Measurements from ENCODE around the gene STRA6.

The STRA6 gene

DNA sequence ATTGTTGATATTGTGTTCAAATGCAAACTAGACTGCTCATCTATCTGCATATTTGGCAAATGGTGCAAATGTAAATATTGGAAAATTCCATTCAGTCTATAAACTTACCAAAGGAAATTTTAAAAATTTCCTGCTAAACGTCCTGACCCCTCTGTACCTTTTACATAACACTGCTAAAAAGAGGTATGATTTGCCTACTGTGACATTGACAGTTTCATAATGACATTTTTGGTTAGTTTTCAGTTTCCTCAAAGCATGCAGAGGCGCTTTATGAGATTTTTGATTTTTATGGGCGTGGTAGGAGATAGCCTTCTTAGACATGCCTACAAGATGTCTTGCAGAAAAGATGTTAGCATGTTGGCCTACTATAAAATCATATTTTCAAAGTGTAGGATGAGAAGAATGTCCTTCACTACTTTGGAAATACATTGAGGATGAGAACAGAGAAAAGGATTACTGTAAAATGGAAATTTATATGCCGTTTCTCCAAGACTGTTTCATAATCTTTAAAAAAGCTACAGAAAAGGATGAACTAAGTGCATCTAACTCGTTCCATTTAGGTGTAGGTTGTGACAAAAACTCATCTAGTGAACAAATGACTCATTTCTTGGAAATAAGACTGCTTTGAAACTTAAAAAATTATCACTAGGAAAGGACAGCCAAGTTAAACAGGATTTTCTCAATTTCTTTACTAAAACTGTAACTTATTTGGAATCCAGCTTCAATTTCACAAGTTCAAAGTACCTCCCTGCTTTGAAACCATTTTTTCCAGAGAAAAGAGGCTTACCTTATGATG, 43.5 kb downstream of the STRA6 start:
- DNase-seq, result no peak

GRCh38 chr15:74157868-74158827, 44.4 kb downstream of the STRA6 start:
- DNase-seq, result no peak

DNA sequence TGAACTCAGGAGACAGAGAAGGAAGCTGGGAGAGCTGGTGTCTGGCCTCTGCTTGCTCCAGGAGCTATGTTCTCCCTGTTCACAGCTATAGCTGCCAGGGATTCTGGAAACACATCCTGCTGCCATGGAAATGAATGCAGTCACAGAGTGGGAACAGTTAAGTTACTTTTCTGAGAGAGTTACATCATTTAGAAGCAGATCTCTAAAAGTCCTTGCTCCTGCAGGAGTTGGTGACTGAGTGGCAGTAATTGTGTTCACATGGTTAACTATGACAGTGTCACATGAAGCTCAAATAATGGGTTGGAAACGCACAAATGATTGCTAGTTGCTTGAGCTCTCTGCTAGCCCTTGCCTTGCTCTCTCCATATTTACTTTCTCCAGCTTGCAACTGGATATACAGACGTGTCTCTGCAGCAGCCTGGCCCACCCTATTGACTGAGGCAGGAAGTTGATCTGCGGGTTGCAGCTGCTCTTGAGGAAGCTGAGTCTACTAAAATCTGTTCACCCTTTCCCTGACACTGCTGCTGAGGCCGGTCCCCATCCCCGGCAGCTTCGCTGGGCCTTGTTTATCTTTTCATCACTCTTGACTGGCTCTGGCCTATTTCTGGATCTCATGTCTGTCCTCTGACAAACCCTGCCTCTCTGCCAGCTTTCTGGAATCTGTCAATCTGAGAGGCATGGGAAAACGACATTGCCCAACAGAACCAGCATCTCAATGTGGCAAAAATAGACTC, 45.7 kb downstream of the STRA6 start:
- DNase-seq, result no peak

- no peak for DNase-seq
Observed at GRCh38 chr15:74155766-74156417, 46.7 kb downstream of the STRA6 start.

- no peak for DNase-seq
Observed at GRCh38 chr15:74147051-74147450, 55.5 kb downstream of the STRA6 start.

- DNase-seq, result no peak
Observed at GRCh38 chr15:74146277-74146800, 56.2 kb downstream of the STRA6 start.

DNA sequence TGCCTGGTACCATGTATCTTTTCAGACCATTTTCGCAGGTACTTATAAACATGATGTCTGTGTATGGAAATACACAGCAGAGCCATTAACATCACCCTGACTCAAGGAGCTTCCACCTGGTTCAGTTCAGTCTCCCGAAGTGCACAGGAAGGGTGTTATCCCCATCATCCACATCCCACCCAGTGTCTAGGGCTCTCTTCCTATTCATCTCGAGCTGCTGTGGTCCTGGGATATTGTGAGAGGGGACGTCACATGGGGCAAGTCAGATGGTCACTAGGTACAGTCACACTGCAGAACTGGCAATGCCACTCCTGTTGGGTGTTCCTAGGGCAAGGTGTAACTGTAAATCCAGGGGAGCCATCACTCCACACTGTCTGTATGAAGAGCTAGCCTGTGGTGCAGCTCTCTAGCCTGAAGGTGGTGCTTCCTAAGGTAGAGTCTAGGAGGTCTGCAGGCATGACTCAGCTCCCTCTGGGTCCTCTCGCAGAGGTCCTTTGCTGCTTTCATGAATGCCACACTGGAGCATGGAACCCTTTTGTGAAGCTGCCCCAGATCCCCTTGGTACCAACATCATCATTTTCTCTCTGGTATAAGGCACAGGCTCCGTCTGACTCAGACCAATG, 58.3 kb downstream of the STRA6 start:
- no peak for DNase-seq

- no peak for DNase-seq
Observed at GRCh38 chr15:74141591-74141990, 61.0 kb downstream of the STRA6 start.

GRCh38 chr15:74138642-74139041, 63.9 kb downstream of the STRA6 start:
- no peak for DNase-seq

DNA sequence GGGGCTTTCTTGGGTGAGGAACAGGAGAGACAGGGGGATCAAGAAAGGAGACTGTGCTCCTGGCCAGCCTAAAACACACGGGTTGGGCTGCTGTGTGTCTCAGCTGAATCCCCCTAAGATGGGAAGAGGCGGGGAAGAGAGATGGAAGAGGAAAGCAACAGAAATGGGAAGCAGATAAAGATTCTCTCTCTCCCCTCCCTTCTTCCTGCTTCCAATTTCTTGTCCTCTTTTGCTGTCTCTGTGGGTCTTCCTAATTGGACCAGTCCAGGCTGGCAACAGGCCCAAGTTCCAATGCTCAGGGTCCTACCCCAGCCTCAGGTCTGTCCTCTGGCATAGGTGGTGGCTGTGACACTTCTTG, 65.1 kb downstream of the STRA6 start:
- no peak for DNase-seq

GRCh38 chr15:74136814-74137536, 65.6 kb downstream of the STRA6 start:
- DNase-seq, result no peak

GRCh38 chr15:74136540-74136813, 66.1 kb downstream of the STRA6 start:
- no peak for DNase-seq

- DNase-seq, result no peak
Observed at GRCh38 chr15:74135041-74135565, 67.5 kb downstream of the STRA6 start.

- DNase-seq, result no peak
Observed at GRCh38 chr15:74134387-74135027, 68.1 kb downstream of the STRA6 start.

DNA sequence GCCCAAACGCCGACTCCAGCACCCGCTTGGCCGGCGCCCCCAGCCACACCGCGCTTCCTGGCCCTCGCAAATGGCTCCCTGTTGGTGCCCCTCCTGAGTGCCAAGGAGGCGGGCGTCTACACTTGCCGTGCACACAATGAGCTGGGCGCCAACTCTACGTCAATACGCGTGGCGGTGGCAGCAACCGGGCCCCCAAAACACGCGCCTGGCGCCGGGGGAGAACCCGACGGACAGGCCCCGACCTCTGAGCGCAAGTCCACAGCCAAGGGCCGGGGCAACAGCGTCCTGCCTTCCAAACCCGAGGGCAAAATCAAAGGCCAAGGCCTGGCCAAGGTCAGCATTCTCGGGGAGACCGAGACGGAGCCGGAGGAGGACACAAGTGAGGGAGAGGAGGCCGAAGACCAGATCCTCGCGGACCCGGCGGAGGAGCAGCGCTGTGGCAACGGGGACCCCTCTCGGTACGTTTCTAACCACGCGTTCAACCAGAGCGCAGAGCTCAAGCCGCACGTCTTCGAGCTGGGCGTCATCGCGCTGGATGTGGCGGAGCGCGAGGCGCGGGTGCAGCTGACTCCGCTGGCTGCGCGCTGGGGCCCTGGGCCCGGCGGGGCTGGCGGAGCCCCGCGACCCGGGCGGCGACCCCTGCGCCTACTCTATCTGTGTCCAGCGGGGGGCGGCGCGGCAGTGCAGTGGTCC, 68.7 kb downstream of the STRA6 start:
- DNase-seq, result no peak

GRCh38 chr15:74132681-74133651, 69.6 kb downstream of the STRA6 start:
- no peak for DNase-seq

DNA sequence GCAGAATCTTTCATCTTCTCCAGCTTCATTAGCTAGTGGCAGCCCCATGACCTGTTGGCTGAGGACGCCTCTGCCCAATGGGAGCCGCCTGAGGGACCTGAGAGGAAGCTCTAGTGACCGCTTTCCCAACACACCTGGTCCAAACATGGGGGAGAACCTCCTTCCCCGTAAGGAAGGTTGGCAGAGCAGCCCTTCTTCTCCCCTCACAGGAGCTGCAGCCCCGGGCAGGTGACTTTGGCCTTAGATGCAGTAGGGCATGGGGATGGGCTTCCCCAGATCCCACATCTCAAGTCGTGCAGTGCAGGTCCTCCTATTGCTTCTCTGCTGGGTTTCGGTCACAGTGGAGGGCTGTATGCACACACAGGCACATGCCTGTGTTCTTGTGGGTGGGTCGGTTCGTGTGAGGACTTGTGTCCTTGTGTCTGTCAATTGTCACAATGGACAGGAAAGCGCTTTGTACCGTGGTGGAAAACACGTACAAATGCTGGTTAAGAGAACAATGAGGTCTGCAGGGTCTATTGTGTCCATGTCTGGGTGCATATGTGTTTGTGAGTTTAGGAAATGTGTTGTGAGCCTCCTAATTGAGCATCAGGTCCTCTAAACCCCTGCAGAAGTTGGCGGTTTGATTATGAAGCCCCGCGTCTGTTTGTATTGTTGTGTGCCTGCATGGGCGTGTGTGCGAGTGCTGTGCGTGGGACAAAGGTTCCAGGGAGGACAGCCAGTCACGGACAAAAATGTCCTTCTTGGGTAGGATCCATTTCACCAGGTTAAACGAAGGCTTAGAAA, 70.8 kb downstream of the STRA6 start:
- no peak for DNase-seq

All from stimulated activated CD4-positive, alpha-beta T cell treated with anti-CD3 and anti-CD28 coated beads, Interleukin-4, amount 100 ng/mL, for 1 hour (primary cell).